Fibroblast of the conjunctiva (primary cell): ENCODE results near the gene ARMC12.
A peak's percentile ranks its signal among the peaks of the same experiment; 100 is the strongest.

Experiments
- DNase-seq: peaks from one replicate; pipeline ENCODE4 v3.0.0-alpha.2; 2010; ENCODE audit warnings: low read depth

The ARMC12 gene

GRCh38 chr6:35735452-35735851 lies 1.4 kb upstream of the ARMC12 start:
- DNase-seq = no peak

DNA sequence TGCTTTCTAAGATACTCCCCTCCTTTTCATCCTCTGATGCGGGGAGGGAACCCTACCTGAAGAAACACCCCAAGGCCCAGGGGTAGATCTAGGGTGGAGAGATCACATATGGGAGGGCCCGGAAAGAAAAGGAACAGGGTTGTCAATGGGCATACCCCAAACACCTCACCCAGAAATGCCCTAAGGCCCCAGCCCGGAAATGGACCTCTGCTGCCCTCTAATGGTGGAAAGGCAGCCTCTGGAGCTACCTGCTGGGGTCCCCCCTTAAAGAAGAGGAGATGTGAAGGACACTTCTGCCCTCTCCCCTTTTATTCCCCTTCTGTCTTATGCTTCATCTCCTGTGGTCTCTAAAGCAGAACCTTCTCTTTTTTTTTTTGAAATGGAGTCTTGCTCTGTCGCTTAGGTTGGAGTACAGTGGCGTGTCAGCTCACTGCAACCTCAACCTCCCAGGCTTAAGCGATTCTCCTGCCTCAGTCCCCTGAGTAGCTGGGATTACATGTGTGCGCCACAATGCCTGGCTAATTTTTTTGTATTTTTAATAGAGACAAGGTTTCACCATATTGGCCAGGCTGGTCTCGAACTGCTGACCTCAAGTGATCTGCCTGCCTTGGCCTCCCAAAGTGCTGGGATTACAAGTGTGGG lies 458 bp upstream of the ARMC12 start:
- peak; percentile 43 for DNase-seq

- DNase-seq = peak; percentile 89
Observed at GRCh38 chr6:35737413-35738211, 780 bp downstream of the ARMC12 start.

DNA sequence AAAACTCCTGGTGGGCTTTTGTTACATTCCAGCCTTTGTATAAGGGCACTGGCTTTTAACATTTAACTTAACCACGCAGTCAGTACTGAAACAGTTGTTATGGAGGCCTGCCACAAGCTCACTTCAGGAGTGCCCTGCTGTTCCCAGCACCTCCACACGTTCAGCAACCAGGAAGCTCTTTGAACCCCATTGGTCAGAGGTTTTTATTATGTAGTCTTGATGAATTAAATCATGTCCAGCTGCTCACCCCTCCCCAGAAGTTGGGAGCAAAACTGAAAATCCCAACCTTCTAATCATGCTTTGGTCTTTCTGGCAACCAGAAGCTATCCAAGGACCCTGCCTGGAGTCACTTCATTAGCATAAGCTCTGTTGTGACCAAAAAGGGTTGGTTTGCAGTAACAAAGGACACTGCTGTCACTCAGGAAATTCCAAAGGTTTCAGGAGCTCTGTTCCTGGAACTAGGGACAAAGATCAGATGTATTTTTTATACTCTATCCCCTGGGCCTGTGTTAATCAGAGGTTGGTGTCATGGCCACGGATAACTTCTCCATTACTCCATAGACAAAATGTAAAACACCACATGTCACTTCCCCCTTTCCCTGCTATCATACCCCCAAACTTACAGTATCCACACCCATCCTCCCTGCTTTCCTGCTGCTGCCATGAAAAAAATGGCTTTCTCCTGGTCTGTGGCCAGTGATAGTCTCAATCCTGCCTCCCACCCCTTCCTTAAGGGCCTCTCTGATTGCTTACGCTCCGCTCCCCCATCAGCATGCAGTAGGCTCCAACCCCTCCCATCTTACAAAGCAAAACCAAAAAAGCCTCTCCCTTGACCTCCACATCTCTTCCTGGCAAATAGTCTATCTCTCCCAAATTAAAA lies 3.1 kb downstream of the ARMC12 start:
- no peak for DNase-seq

- DNase-seq = no peak
Observed at GRCh38 chr6:35742842-35743241, 6.0 kb downstream of the ARMC12 start.

GRCh38 chr6:35745509-35745908 lies 8.7 kb downstream of the ARMC12 start:
- DNase-seq = no peak

DNA sequence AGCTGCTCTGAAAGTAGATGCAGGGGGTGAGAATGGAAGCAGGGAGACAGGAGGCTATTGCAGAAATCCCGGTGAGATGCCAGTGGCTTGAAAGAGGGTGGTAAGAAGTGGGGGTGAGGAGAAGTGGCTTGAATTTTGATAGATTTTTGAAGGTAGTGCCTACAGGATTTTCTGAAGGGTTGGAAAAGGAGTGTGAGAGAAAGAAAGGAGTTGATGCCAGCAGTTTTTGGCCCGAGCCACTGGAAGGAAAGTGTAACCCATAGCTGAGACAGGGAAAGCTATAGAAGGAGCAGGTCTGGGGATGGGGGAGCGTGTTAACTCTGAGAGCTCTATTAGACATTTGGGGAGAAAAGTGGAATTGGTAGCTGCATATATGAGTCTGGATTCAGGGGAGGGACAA lies 9.7 kb downstream of the ARMC12 start:
- no peak for DNase-seq

DNA sequence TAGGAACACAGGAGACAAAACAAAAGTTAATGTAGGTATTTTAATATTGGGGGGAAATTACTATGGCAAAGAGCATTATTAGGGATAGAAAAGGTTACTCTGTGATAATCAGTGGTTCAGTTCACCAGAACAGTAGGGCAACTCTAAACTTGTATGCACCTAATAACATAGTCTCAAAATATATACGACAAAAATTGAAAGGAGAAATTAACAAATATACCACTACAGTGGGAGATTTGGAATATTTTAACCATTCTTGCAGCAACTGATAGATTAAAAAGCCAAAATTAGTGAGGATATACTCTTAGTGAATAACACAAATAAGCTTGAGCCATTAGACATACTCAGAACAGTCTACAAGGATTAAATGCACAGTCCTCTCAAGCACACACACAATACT lies 11.0 kb downstream of the ARMC12 start:
- DNase-seq = no peak

DNA sequence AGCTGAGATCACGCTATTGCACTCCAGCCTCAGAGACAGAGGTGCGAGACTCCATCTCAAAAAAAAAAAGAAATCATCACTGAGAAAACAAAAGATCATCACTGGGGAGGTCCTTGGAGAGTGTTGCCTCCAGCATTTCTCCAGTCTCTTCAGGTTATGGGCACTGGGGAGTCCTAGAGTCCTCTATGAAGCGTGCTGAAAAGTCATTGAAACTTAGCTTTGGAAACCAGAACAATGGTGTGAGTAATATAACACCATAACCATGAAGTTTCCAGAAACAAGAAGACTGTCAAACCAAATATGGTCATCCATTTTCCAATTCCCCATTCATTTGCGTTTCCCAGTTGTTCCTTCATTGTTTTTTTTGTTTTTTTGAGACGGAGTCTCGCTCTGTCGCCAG lies 13.7 kb downstream of the ARMC12 start:
- DNase-seq = no peak

- DNase-seq = no peak
Observed at GRCh38 chr6:35751594-35751993, 14.8 kb downstream of the ARMC12 start.

DNA sequence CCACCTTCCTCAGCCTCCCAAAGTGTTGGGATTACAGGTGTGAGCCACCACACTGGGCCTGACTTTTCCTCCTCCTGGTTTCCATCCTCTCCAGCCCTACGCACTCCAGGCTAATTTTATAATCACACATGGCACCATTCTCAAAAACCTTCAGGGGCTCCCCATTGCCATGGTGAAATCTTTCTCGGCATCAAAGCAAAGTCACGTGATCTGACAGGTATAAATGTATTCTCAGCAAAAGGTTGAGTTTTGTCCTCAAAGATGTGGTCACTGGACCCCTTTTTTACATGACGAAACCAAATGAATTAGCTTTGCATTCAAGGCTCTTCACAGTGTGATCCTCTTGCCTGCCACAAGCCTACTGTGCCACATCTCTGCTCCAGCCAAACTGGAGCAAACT lies 15.5 kb downstream of the ARMC12 start:
- DNase-seq = no peak

DNA sequence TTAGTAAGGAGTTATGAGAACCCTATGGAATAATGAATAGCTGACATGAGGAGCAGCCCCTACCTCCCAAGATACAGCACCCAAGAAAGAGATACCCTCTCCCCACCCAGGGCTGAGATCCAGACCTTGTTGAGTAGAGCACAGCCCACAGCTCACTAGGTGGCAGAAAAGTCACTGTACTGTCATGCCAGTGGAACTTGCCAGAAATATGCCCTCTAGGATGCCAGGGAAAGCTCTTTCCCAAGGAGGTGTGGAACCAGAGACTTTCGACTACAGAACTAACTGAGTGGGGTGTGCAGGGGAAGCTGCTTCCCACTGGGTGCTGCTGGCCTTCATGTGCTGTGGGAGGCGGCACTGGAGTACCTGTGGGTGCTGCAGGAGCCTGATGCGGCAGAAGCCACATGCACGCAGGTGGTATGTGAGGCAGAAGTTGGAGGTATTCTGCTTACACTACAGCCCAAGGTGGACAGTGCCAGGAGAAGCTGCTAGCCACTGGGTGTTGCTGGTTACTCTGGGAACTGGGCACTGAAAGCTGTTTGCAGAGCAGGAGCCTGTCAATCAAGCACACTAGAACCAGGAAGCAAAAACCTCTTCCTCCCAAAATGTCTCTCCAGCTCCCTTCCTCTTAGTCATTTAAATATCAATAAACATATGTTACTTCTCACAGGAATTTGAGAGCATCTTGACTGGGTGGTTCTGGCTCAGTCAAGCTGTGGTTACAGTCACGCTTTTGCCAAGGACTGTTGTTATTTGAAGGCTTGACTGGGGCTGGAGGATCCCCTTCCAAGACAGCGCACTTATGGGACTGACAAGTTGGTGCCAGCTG lies 17.8 kb downstream of the ARMC12 start:
- DNase-seq = no peak

DNA sequence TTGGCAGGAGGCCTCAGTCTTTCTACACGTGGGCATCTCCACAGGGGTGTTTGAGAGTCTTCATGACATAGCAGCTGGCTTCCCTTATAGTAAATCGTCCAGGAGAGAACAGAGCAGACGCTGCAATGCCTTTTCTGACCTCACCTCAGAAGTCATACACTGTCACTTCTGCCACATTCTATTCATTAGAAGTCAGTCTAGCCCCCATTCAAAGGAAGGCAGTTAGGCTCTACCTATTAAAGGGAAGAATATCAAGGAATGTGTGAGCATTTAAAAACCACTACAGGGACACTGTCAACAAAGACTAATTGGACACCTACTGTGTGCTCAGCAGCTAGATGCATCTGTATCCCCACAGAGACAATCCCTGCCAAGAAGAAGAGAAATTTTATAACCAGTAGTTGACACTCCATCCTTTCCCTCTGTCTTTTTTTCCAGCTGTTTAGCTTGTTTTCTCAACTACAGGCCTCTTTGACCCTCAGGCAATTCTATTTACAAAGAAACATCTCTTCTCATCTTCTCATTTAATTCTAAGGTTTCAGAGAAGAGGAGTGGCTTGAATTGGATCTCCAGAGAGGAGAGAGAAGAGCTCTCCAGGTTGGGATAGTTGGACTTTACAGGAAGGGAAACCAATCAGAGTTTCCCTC lies 18.6 kb downstream of the ARMC12 start:
- DNase-seq = no peak

DNA sequence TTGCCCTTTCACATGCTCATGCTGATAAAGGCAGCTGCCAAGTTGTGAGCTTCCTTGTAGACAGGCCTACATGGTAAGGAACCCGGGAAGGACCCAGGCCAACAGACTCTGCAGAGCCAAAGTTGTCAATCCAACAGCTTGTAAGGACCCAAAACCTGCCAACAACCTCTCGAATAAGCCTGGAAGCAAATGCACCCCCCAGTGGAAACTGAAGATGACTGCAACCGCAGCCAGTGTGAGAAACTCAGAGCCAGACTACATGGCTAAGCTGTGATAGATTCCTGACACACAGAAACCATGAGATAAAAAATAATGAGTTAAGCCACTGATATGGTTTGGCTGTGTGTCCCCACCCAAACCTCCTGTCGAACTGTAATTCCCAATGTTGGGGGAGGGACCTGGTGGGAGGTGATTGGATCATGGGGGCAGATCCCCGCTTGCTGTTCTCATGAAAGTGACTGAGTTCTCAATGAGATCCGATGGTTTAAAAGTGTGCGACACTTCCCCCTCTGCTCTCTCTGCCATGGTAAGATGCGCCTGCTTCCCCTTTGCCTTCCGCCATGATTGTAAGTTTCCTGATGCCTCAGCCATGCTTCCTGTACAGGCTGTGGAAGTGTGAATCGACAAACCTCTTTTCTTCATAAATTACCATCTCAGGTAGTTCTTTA lies 20.8 kb downstream of the ARMC12 start:
- DNase-seq = peak; percentile 16

- DNase-seq = no peak
Observed at GRCh38 chr6:35759426-35759825, 22.6 kb downstream of the ARMC12 start.

DNA sequence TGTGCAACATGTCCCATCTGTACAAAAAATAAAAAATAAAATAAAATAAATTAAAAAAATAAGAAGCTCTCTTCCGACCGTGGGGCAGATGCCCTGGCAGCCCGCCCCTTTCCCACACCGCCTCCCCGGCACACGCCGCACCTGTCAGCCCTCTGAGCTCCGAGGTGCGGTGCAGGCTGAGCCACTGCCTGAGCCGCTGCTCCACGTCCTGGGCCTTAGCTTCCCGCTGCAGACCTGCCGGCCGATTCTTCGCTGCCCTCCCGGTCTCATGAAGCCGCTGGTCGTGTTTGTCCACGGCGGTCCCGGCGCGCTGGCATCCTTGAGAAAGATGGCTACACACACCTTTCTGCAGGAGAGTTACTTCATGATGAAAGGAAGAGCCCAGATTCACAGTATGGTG lies 28.9 kb downstream of the ARMC12 start:
- DNase-seq = no peak

DNA sequence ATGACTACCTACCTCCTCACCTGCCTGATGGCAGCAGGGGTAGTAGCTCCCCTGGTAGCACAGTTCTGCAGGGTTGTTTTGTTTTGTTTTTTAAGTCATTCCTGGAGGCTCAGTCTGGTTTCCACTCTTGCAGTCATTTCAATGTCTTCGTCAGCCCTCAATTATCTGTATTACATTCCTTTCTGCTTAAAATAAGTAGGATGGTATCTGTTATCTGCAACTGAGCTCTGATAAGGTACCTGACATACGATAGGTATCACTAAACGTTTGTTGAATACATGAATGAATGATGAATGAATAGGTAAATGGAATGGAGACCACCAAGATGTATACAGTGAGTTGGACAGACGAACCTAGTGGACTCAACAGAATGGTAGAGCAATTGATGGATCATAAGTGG lies 32.4 kb downstream of the ARMC12 start:
- DNase-seq = no peak

DNA sequence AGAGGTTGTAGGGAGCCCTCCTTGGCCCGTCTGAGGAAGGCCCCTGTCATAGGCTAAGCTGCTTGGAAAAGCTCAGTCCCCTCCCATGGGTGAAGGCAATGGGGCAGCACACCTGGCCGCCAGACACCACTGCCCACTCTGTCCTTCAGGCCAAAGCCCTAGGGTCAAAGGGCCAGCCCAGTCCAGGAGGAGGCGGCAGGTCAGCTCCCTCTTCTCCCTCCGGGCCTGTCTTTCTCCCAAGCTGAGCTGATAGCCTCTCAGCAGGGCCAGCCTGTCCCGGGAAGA lies 34.5 kb downstream of the ARMC12 start:
- no peak for DNase-seq

- DNase-seq = no peak
Observed at GRCh38 chr6:35774116-35774794, 37.4 kb downstream of the ARMC12 start.

- DNase-seq = no peak
Observed at GRCh38 chr6:35775031-35775430, 38.2 kb downstream of the ARMC12 start.
